Measurements from ENCODE around the gene NLK. TPM values are rescaled to one million over a fixed set of nuclear protein-coding genes. Genes with fewer than 3 reads are reported as not detected.

Gene NLK
- total RNA-seq, 1 donor from 2014 or later: 20.2 TPM

Other genes with a start within 250 kb of the NLK start
- gene NOS2, start 242.1 kb upstream of the NLK start, total RNA-seq: 0.19 TPM
- 9.4 TPM for gene LYRM9, start 149.3 kb upstream of the NLK start, total RNA-seq